OCI-LY1 (cell line): ENCODE results near the gene BRIX1.

Experiments used
- H2AFZ ChIP-seq: fragments of 200-600 bp; sonication (generic), shearing (Covaris generic); 2 replicates; pipeline ENCODE4 v1.6.0; 2014; ENCODE audit warnings: antibody characterized with exemption, mild to moderate bottlenecking, low read length
- H3F3A ChIP-seq: fragments of 200-600 bp; sonication (generic), shearing (Covaris generic); 2 replicates; pipeline ENCODE4 v1.6.0; 2014; ENCODE audit warnings: mild to moderate bottlenecking, antibody characterized with exemption, low read length, moderate library complexity; ENCODE audit not compliant: insufficient read depth
- H3K27ac ChIP-seq: fragments of 200-600 bp; sonication (generic); 2 replicates; pipeline ENCODE4 v1.5.1; 2014; ENCODE audit warnings: low read length, mixed run types, mild to moderate bottlenecking, low read depth; ENCODE audit not compliant: poor library complexity, severe bottlenecking
- H3K27me3 ChIP-seq: fragments of 200-600 bp; sonication (generic); 2 replicates; pipeline ENCODE4 v1.6.0; 2014; ENCODE audit warnings: antibody characterized with exemption, mild to moderate bottlenecking, low read length, moderate library complexity; ENCODE audit not compliant: insufficient read depth
- H3K36me3 ChIP-seq: fragments of 200-600 bp; sonication (generic); 2 replicates; pipeline ENCODE4 v1.6.1; 2014; ENCODE audit warnings: mild to moderate bottlenecking, antibody characterized with exemption, low read length, moderate library complexity, mixed read lengths; ENCODE audit not compliant: insufficient read depth
- H3K4me1 ChIP-seq: fragments of 200-600 bp; sonication (generic); 2 replicates; pipeline ENCODE4 v1.5.1; 2014; ENCODE audit warnings: mild to moderate bottlenecking, low read length, moderate library complexity; ENCODE audit not compliant: insufficient read depth, severe bottlenecking
- H3K4me2 ChIP-seq: fragments of 200-600 bp; sonication (generic), shearing (Covaris generic); 2 replicates; pipeline ENCODE4 v1.6.1; 2014; ENCODE audit warnings: low read length
- H3K4me3 ChIP-seq: fragments of 200-600 bp; sonication (generic); 2 replicates; pipeline ENCODE4 v1.5.1; 2014; ENCODE audit warnings: low read length, low read depth, mild to moderate bottlenecking, mixed read lengths; ENCODE audit not compliant: poor library complexity, severe bottlenecking
- H3K79me2 ChIP-seq: fragments of 200-600 bp; shearing (Covaris generic); 2 replicates; pipeline ENCODE4 v1.6.1; 2016; ENCODE audit warnings: mixed run types, low read length, mixed read lengths; ENCODE audit not compliant: insufficient read depth
- H3K9ac ChIP-seq: fragments of 200-600 bp; sonication (generic), shearing (Covaris generic); 2 replicates; pipeline ENCODE4 v1.6.1; 2014; ENCODE audit warnings: mild to moderate bottlenecking, low read length, mixed read lengths
- H3K9me2 ChIP-seq: fragments of 200-600 bp; sonication (generic), shearing (Covaris generic); 2 replicates; pipeline ENCODE4 v1.6.1; 2014; ENCODE audit warnings: low read depth, mild to moderate bottlenecking, low read length, mixed read lengths
- H3K9me3 ChIP-seq: fragments of 200-600 bp; shearing (Covaris generic); 2 replicates; pipeline ENCODE4 v1.6.1; 2014; ENCODE audit warnings: low read length, mixed read lengths
- H4K20me1 ChIP-seq: fragments of 200-600 bp; sonication (generic), shearing (Covaris generic); 2 replicates; pipeline ENCODE4 v1.6.0; 2016; ENCODE audit warnings: mild to moderate bottlenecking, low read length; ENCODE audit not compliant: insufficient read depth
- EZH2 ChIP-seq: fragments of 200-600 bp; sonication (generic), shearing (Covaris generic); IDR thresholded peaks from 2 replicates; pipeline ENCODE4 v1.8.0; 2017; ENCODE audit warnings: borderline replicate concordance, mixed run types, mild to moderate bottlenecking, antibody characterized with exemption, low read length, moderate library complexity, mixed read lengths
- TF ChIP-seq, protein P1 (sequence below): fragments of 200-600 bp; sonication (generic), shearing (Covaris generic); IDR thresholded peaks from 2 replicates; pipeline ENCODE4 v1.5.1; 2017; ENCODE audit warnings: mild to moderate bottlenecking, antibody characterized with exemption, low read length, moderate library complexity, mixed read lengths

Gene BRIX1

DNA sequence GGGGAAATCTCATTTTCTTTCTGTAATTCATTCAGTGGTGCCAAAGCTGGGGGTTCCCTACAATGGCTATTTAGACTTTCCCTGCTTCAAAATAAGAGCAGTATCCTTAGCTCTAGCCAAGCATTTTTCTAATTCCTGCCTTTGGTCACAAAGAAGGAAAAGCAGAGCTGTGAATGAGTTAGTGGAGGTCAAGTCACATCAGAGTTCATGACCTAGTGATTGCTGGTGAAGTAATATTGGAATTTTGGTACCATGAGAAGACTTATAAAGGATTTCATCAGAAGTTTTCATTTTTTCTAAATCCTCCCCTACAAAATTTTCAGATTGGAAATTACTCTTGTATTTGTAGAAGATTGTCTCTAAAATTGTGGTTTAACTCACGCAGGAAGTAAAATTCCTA lies 41.8 kb downstream of the BRIX1 start:
- Histone ChIP-seq H3K27me3 (no peaks in the 10 kb centered on the region), H2AFZ (no peak overlapping the region), H3K4me1 (no peaks in the 10 kb centered on the region), H3K9ac (no peak overlapping the region), H3K79me2 (no peaks in the 10 kb centered on the region), H3F3A (no peaks in the 10 kb centered on the region), H4K20me1 (no peaks in the 10 kb centered on the region), H3K9me2 (no peaks in the 10 kb centered on the region), H3K4me2 (no peak overlapping the region), H3K36me3 (peaks cover 28% of the 10 kb centered on the region; the same call in 1 of the 2 replicates), H3K27ac (no peak overlapping the region), H3K4me3 (no peak overlapping the region), H3K9me3 (no peaks in the 10 kb centered on the region)
- TF ChIP-seq, protein P1, sequence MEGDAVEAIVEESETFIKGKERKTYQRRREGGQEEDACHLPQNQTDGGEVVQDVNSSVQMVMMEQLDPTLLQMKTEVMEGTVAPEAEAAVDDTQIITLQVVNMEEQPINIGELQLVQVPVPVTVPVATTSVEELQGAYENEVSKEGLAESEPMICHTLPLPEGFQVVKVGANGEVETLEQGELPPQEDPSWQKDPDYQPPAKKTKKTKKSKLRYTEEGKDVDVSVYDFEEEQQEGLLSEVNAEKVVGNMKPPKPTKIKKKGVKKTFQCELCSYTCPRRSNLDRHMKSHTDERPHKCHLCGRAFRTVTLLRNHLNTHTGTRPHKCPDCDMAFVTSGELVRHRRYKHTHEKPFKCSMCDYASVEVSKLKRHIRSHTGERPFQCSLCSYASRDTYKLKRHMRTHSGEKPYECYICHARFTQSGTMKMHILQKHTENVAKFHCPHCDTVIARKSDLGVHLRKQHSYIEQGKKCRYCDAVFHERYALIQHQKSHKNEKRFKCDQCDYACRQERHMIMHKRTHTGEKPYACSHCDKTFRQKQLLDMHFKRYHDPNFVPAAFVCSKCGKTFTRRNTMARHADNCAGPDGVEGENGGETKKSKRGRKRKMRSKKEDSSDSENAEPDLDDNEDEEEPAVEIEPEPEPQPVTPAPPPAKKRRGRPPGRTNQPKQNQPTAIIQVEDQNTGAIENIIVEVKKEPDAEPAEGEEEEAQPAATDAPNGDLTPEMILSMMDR: no peak

DNA sequence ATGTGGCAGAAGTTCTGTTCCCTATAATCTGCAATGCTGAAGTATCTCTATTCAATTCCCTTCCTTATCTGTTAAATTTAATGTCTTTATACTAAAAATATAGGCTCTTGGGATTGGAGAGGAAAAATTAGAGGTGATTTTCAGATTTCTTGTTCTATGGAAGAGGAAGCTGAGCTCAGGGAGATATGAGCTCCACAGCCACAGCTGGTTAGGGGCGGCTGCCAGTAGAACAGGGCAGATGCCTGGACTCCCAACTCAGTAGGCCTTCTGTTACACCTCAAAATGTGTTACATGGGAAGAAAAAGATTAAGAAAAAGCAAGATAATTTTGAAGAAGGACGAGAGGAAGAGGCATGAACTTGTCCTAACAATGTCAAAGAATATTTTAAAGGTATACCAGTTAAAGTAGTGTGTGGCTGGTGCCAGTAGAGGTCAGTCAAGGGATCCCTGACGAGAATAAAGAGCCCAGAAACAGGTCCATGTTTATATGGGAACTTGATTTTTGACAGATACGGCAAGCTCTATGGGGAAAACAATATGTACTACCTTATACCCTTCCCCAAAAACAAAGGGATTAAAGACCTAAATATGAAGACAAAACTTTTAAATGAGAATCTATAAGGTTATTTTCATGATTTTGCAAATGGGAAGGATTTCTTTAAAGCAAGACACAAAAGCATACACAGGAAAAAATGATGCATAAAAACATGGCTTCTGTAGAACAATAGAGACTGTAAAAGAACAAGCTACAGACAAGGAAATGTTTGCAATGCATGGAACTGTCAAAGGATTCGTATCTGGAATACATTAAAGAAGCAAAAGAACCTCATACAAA lies 42.6 kb downstream of the BRIX1 start:
- Histone ChIP-seq H3F3A (no peaks in the 10 kb centered on the region), H3K79me2 (no peaks in the 10 kb centered on the region), H3K27me3 (no peaks in the 10 kb centered on the region), H3K4me3 (no peak overlapping the region), H3K9me2 (no peaks in the 10 kb centered on the region), H3K4me2 (no peak overlapping the region), H3K4me1 (no peaks in the 10 kb centered on the region), H3K27ac (no peak overlapping the region), H2AFZ (no peak overlapping the region), H3K9me3 (no peaks in the 10 kb centered on the region), H4K20me1 (no peaks in the 10 kb centered on the region), H3K36me3 (peaks cover 26% of the 10 kb centered on the region; the same call in 1 of the 2 replicates), H3K9ac (no peak overlapping the region)
- no peak for TF ChIP-seq EZH2
- TF ChIP-seq, protein P1: peak; percentile 65

DNA sequence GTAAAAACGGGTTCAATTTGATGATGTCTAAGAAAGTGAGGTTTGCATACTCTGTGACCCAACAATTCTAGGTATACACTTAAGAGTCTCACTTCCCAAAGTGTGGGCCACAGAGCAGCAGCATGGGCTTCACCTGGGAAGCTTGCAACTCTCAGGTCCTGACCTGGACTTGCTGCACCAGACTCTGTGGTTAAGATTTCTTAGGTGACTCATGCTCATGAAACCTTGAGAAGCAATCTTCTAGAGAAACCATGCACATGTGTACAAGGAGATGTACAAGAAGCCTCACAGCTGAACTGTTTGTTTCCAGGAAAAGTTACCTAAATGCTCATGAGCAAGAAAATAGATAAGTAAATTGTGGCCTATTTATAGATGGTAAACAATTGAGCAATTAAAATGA lies 43.8 kb downstream of the BRIX1 start:
- Histone ChIP-seq H3K4me2 (no peak overlapping the region), H3K79me2 (no peaks in the 10 kb centered on the region)

More for the DNA sequence above, 43.8 kb downstream of the BRIX1 start:
- Histone ChIP-seq H4K20me1 (no peaks in the 10 kb centered on the region), H3K27ac (no peak overlapping the region), H3F3A (no peaks in the 10 kb centered on the region), H3K9ac (no peak overlapping the region), H3K9me2 (no peaks in the 10 kb centered on the region), H3K9me3 (no peaks in the 10 kb centered on the region), H2AFZ (no peak overlapping the region), H3K4me3 (no peak overlapping the region), H3K27me3 (no peaks in the 10 kb centered on the region), H3K4me1 (no peaks in the 10 kb centered on the region), H3K36me3 (peaks cover 16% of the 10 kb centered on the region; the same call in 1 of the 2 replicates)
- TF ChIP-seq EZH2: no peak
- TF ChIP-seq, protein P1: no peak
